HG03432 (cell line): ENCODE measurements around the gene BCL2L15.

Experiments used
- ATAC-seq: cut with Tn5 transposase; IDR thresholded peaks from one replicate; pipeline ENCODE4 v1.9.1; 2021; ENCODE audit warnings: mild to moderate bottlenecking, moderate library complexity; ENCODE audit not compliant: unreplicated experiment

Gene BCL2L15

GRCh38 chr1:113887402-113888175 lies at the start of gene BCL2L15:
Gene BCL2L15, minus strand, starts transcription at chr1:113887581. Its CDS starts 206 bp downstream, at chr1:113887375.
- ATAC-seq: no peak

GRCh38 chr1:113937146-113937545 lies 49.8 kb upstream of the BCL2L15 start:
- no peak for ATAC-seq

GRCh38 chr1:113935970-113936369 lies 48.6 kb upstream of the BCL2L15 start:
- ATAC-seq: no peak

- no peak for ATAC-seq
Observed at GRCh38 chr1:113935176-113935575, 47.8 kb upstream of the BCL2L15 start.

GRCh38 chr1:113934511-113935055 lies 47.2 kb upstream of the BCL2L15 start:
- ATAC-seq: no peak

- ATAC-seq: no peak
Observed at GRCh38 chr1:113934006-113934405, 46.6 kb upstream of the BCL2L15 start.

GRCh38 chr1:113931451-113931851 lies 44.1 kb upstream of the BCL2L15 start:
- no peak for ATAC-seq

- ATAC-seq: peak; percentile 28
Observed at GRCh38 chr1:113930499-113931161, 43.2 kb upstream of the BCL2L15 start.

- ATAC-seq: peak; percentile 41
Observed at GRCh38 chr1:113929750-113930498, 42.5 kb upstream of the BCL2L15 start.

- peak; percentile 74 for ATAC-seq
Observed at GRCh38 chr1:113928941-113929749, 41.8 kb upstream of the BCL2L15 start, which contains the start of gene HIPK1. Gene HIPK1, plus strand, starts transcription at chr1:113929324.

GRCh38 chr1:113928187-113928930 lies 41.0 kb upstream of the BCL2L15 start:
- ATAC-seq: peak; percentile 16

GRCh38 chr1:113924473-113924872 lies 37.1 kb upstream of the BCL2L15 start:
- no peak for ATAC-seq

GRCh38 chr1:113922957-113923356 lies 35.6 kb upstream of the BCL2L15 start:
- no peak for ATAC-seq

- ATAC-seq: no peak
Observed at GRCh38 chr1:113918243-113918642, 30.9 kb upstream of the BCL2L15 start.

GRCh38 chr1:113917400-113918082 lies 30.2 kb upstream of the BCL2L15 start:
- ATAC-seq: no peak

GRCh38 chr1:113916974-113917373 lies 29.6 kb upstream of the BCL2L15 start:
- no peak for ATAC-seq

GRCh38 chr1:113913887-113914664 lies 26.7 kb upstream of the BCL2L15 start:
- ATAC-seq: no peak

GRCh38 chr1:113913312-113913668 lies 25.9 kb upstream of the BCL2L15 start:
- ATAC-seq: no peak
